ENCODE data around the gene UBAC2.

Gene UBAC2

GRCh38 chr13:99266827-99267226, 66.2 kb downstream of the UBAC2 start:
- in situ Hi-C loops (cut with MboI; ENCODE audit: low sequenced_read_pairs) = loop anchor here (5.0 kb wide), 1 partner anchor 170 kb away; no protein-coding TSS in a partner anchor

GRCh38 chr13:99267927-99268326, 67.3 kb downstream of the UBAC2 start:
- in situ Hi-C loops (cut with MboI; ENCODE audit: low sequenced_read_pairs) = loop anchor here (5.0 kb wide), 1 partner anchor 169 kb away; no protein-coding TSS in a partner anchor

- in situ Hi-C loops (cut with MboI; ENCODE audit: low sequenced_read_pairs) = loop anchor here (5.0 kb wide), 1 partner anchor 168 kb away; no protein-coding TSS in a partner anchor
Observed at GRCh38 chr13:99268822-99269221, 68.2 kb downstream of the UBAC2 start.

- in situ Hi-C loops (cut with MboI; ENCODE audit: low sequenced_read_pairs) = loop anchor here (5.0 kb wide), 2 partner anchors 98 to 168 kb away; no protein-coding TSS in a partner anchor
Observed at GRCh38 chr13:99269627-99270241, 69.1 kb downstream of the UBAC2 start.

- in situ Hi-C loops (cut with MboI; ENCODE audit: low sequenced_read_pairs) = loop anchor here (5.0 kb wide), 1 partner anchor 97 kb away; no protein-coding TSS in a partner anchor
Observed at GRCh38 chr13:99270518-99270917, 69.9 kb downstream of the UBAC2 start.

- in situ Hi-C loops (cut with MboI; ENCODE audit: low sequenced_read_pairs) = loop anchor here (5.0 kb wide), 1 partner anchor 96 kb away; no protein-coding TSS in a partner anchor
Observed at GRCh38 chr13:99271249-99271648, 70.6 kb downstream of the UBAC2 start.

GRCh38 chr13:99272481-99272880, 71.8 kb downstream of the UBAC2 start:
- in situ Hi-C loops (cut with MboI; ENCODE audit: low sequenced_read_pairs) = loop anchor here (5.0 kb wide), 1 partner anchor 95 kb away; no protein-coding TSS in a partner anchor

GRCh38 chr13:99273128-99273527, 72.5 kb downstream of the UBAC2 start:
- in situ Hi-C loops (cut with MboI; ENCODE audit: low sequenced_read_pairs) = loop anchor here (5.0 kb wide), 1 partner anchor 94 kb away; no protein-coding TSS in a partner anchor

GRCh38 chr13:99275093-99275469, 74.4 kb downstream of the UBAC2 start:
- in situ Hi-C loops (cut with MboI; ENCODE audit: low sequenced_read_pairs) = no loop called here

GRCh38 chr13:99276706-99277105, 76.1 kb downstream of the UBAC2 start:
- in situ Hi-C loops (cut with MboI; ENCODE audit: low sequenced_read_pairs) = no loop called here

- in situ Hi-C loops (cut with MboI; ENCODE audit: low sequenced_read_pairs) = no loop called here
Observed at GRCh38 chr13:99277629-99278028, 77.0 kb downstream of the UBAC2 start.

GRCh38 chr13:99278200-99278599, 77.5 kb downstream of the UBAC2 start:
- in situ Hi-C loops (cut with MboI; ENCODE audit: low sequenced_read_pairs) = no loop called here

- in situ Hi-C loops (cut with MboI; ENCODE audit: low sequenced_read_pairs) = no loop called here
Observed at GRCh38 chr13:99278843-99279242, 78.2 kb downstream of the UBAC2 start.

GRCh38 chr13:99279637-99280036, 79.0 kb downstream of the UBAC2 start:
- in situ Hi-C loops (cut with MboI; ENCODE audit: low sequenced_read_pairs) = no loop called here

GRCh38 chr13:99280166-99280565, 79.5 kb downstream of the UBAC2 start:
- in situ Hi-C loops (cut with MboI; ENCODE audit: low sequenced_read_pairs) = no loop called here

GRCh38 chr13:99281811-99282263, 81.2 kb downstream of the UBAC2 start:
- in situ Hi-C loops (cut with MboI; ENCODE audit: low sequenced_read_pairs) = no loop called here

- in situ Hi-C loops (cut with MboI; ENCODE audit: low sequenced_read_pairs) = no loop called here
Observed at GRCh38 chr13:99282264-99283231, 81.9 kb downstream of the UBAC2 start.

- in situ Hi-C loops (cut with MboI; ENCODE audit: low sequenced_read_pairs) = no loop called here
Observed at GRCh38 chr13:99285432-99286182, 85.0 kb downstream of the UBAC2 start.

GRCh38 chr13:99287551-99287950, 86.9 kb downstream of the UBAC2 start:
- in situ Hi-C loops (cut with MboI; ENCODE audit: low sequenced_read_pairs) = no loop called here

GRCh38 chr13:99288089-99288488, 87.4 kb downstream of the UBAC2 start:
- in situ Hi-C loops (cut with MboI; ENCODE audit: low sequenced_read_pairs) = no loop called here

GRCh38 chr13:99289271-99289670, 88.6 kb downstream of the UBAC2 start:
- in situ Hi-C loops (cut with MboI; ENCODE audit: low sequenced_read_pairs) = no loop called here
